GM12892 (cell line): ENCODE measurements around the gene PRR14.

Source experiments
- POLR2A ChIP-seq: IDR thresholded peaks from 2 replicates; pipeline ENCODE4 v1.6.1; 2011; ENCODE audit warnings: low read depth, low read length, control low read depth
- POLR2AphosphoS5 ChIP-seq: IDR thresholded peaks from 2 replicates; pipeline ENCODE4 v1.6.1; 2011; ENCODE audit warnings: low read depth, low read length, control low read depth
- TAF1 ChIP-seq: IDR thresholded peaks from 2 replicates; pipeline ENCODE4 v1.6.1; 2011; ENCODE audit warnings: low read depth, mild to moderate bottlenecking, control low read depth, low read length, borderline replicate concordance

GRCh38 chr16:30628628-30629540 lies 21.9 kb upstream of the PRR14 start:
- TF ChIP-seq TAF1 (no peak), POLR2AphosphoS5 (no peak), POLR2A (no peak)
